Natural killer cell treated with Interleukin-12 subunit alpha and Interleukin-12 subunit beta and Interleukin-15 and Interleukin-18, amount 100 ng/mL, for 72 hours (primary cell): ENCODE measurements around the gene PARN. TPM values are rescaled to one million over a fixed set of nuclear protein-coding genes. Genes with fewer than 3 reads are reported as not detected.
"Not testable (repeated sequence)": the region's sequence is repeated elsewhere in the genome, so short reads cannot be mapped to it uniquely, and the experiment has no call there.

Experiments used
- ATAC-seq, 2 donors: fragments of 150-1000 bp; cut with Tn5 transposase in 1 of 2; sonication (Bioruptor Pico), chemical (Tn5 transposase) in 1 of 2; 2 replicates each; pipeline ENCODE4 v1.10.0; 2021
- DNase-seq: peaks from one replicate; pipeline ENCODE4 v3.0.0; 2022; ENCODE audit warnings: low spot score
- H3K27ac Mint-ChIP-seq, 2 donors: 1 replicate in 1 of 2; 2 replicates in 1 of 2; pipeline ENCODE4 v1.8.0; 2022; ENCODE audit warnings: mixed read lengths in 2 of 2, mild to moderate bottlenecking in 1 of 2, moderate library complexity in 1 of 2
- H3K27me3 Mint-ChIP-seq, 2 donors: 1 replicate in 1 of 2; 2 replicates in 1 of 2; pipeline ENCODE4 v1.8.0; 2022; ENCODE audit warnings: mixed read lengths in 2 of 2
- H3K36me3 Mint-ChIP-seq: one replicate; pipeline ENCODE4 v1.8.0; 2022; ENCODE audit warnings: mixed read lengths
- H3K4me1 Mint-ChIP-seq, 2 donors: 1 replicate in 1 of 2; 2 replicates in 1 of 2; pipeline ENCODE4 v1.8.0; 2022; ENCODE audit warnings: low read depth in 2 of 2, mixed read lengths in 2 of 2, mild to moderate bottlenecking in 1 of 2
- H3K4me3 Mint-ChIP-seq: one replicate; pipeline ENCODE4 v1.8.0; 2022; ENCODE audit warnings: mixed read lengths
- H3K9me3 Mint-ChIP-seq: 2 replicates; pipeline ENCODE4 v1.8.0; 2022; ENCODE audit warnings: mixed read lengths
- total RNA-seq, 2 donors: library from RNA; stranded (reverse); gene quantifications; one replicate each; pipeline ENCODE4 v1.2.3, GENCODE V29; 2022

PARN gene
- total RNA-seq, 2 donors from 2014 or later = 25.4 to 50.4 TPM

- peaks cover 8% of the 10 kb centered on the region for H3K36me3 Mint-ChIP-seq
- H3K27ac Mint-ChIP-seq = no peak overlapping the region
- H3K27me3 Mint-ChIP-seq = no peaks in the 10 kb centered on the region
- peaks cover 0 to 6% of the 10 kb centered on the region in 2 donors for H3K4me1 Mint-ChIP-seq
- no peaks in the 10 kb centered on the region for H3K9me3 Mint-ChIP-seq
- ATAC-seq = no peak
- H3K4me3 Mint-ChIP-seq = no peak overlapping the region
- no peak for DNase-seq
Observed at GRCh38 chr16:14548933-14549788, 80.9 kb downstream of the PARN start.

DNA sequence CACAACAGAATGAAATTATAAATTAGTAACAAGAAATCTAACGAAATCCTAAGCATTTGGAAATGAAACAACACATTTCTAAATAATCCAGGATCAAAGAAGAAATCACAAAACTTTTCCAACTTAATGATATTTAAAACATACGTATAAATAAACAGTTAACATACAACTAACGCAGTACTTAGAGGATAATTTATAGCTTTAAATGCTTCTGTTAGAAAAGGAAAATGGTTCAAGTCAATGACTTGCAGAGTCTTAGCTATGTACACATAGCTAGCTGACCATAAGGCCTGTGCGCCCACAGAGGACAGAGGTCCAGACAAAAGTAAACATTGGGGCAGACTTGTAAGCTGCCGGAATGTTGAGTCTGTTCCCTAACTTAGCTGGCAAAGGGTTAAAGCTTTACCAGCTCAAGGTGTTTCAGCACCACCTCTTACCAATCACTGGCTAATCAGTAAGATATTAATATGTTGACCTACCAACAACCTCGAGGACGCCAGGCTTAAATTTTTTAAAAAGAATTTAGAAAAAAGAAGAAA lies 84.6 kb downstream of the PARN start:
- Mint-ChIP-seq H3K27me3 (no peaks in the 10 kb centered on the region), H3K4me3 (no peak overlapping the region), H3K9me3 (no peaks in the 10 kb centered on the region), H3K36me3 (peaks cover 11% of the 10 kb centered on the region), H3K27ac (no peak overlapping the region), H3K4me1 (peaks cover 0 to 6% of the 10 kb centered on the region in 2 donors)
- DNase-seq = no peak
- no peak for ATAC-seq

DNA sequence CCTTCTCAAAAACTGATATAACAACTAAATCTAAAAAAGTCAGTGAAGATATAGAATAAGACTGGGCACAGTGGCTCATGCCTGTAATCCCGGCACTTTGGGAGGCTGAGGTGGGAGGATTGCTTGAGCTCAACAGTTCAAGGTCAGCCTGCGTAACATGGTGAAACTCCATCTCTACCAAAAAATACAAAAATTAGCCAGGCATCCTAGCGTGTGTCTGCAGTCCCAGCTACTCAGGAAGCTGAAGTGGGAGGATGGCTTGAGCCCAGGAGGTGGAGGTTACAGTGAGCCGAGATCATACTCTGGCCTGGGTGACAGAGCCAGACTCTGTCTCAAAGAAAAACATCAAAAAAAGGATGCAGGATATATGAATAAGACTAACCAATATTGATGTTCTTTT lies 85.2 kb downstream of the PARN start:
- not testable (repeated sequence) for H3K4me3 Mint-ChIP-seq, H3K27me3 Mint-ChIP-seq, H3K4me1 Mint-ChIP-seq, H3K9me3 Mint-ChIP-seq, ATAC-seq, H3K27ac Mint-ChIP-seq, DNase-seq
- H3K36me3 Mint-ChIP-seq = peaks cover 11% of the 10 kb centered on the region

- Mint-ChIP-seq H3K4me3 (no peak overlapping the region), H3K27ac (no peak overlapping the region), H3K27me3 (no peaks in the 10 kb centered on the region), H3K9me3 (no peaks in the 10 kb centered on the region), H3K4me1 (peaks cover 0 to 2% of the 10 kb centered on the region in 2 donors), H3K36me3 (peaks cover 11% of the 10 kb centered on the region)
- no peak for ATAC-seq
- DNase-seq = no peak
Observed at GRCh38 chr16:14539631-14540030, 90.4 kb downstream of the PARN start.

DNA sequence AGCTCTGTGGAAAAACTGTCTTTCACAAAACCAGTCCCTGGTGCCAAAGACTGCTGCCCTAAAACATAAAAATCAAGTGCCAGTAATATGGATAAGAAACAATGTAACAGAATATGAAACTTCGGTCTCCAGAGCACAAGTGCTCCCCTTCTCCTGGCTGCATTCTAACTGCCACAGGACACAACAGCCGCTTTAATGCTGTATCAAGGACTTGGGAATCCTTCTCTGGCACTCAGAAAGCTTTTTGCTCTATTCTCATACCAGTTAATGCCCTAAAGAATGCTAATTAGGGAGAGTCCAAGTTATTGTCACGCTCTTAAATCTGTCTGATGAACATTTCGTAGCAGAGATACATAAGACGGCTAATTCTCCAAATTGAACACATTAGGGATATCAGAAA lies 90.9 kb downstream of the PARN start:
- Mint-ChIP-seq H3K4me1 (peaks cover 0 to 2% of the 10 kb centered on the region in 2 donors), H3K9me3 (no peaks in the 10 kb centered on the region), H3K36me3 (peaks cover 11% of the 10 kb centered on the region), H3K27me3 (no peaks in the 10 kb centered on the region), H3K27ac (no peak overlapping the region), H3K4me3 (no peak overlapping the region)
- DNase-seq (no peak), ATAC-seq (no peak)

- Mint-ChIP-seq H3K27me3 (no peaks in the 10 kb centered on the region), H3K9me3 (no peaks in the 10 kb centered on the region), H3K27ac (no peak overlapping the region), H3K4me1 (peaks cover 0 to 2% of the 10 kb centered on the region in 2 donors), H3K36me3 (peaks cover 13% of the 10 kb centered on the region), H3K4me3 (no peak overlapping the region)
- ATAC-seq (no peak), DNase-seq (no peak)
Observed at GRCh38 chr16:14538604-14539003, 91.5 kb downstream of the PARN start.

GRCh38 chr16:14531613-14532012 lies 98.4 kb downstream of the PARN start:
- Mint-ChIP-seq H3K27ac (no peak overlapping the region), H3K27me3 (no peaks in the 10 kb centered on the region), H3K4me3 (no peak overlapping the region), H3K36me3 (peaks cover 6% of the 10 kb centered on the region), H3K9me3 (no peaks in the 10 kb centered on the region), H3K4me1 (peaks cover 0 to 6% of the 10 kb centered on the region in 2 donors)
- ATAC-seq = no peak
- DNase-seq = no peak

DNA sequence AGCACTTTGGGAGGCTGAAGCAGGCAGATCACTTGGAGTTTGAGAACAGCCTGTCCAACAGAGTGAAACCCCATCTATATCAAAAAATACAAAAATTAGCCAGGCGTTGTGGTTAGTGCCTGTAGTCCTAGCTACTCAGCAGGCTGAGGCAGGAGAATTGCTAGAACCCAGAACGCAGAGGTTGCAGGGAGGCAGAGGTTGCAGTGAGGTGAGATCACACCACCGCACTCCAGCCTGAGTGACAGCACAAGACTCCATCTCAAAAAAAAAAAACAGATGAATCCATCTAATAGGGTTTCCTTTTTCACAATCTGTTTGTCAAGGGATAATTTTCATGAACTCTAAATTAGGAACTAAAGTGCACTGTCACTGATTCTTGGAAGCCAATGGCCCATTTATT lies 99.0 kb downstream of the PARN start:
- no peak overlapping the region for H3K4me3 Mint-ChIP-seq
- H3K9me3 Mint-ChIP-seq = no peaks in the 10 kb centered on the region
- H3K36me3 Mint-ChIP-seq = peaks cover 6% of the 10 kb centered on the region
- no peak for DNase-seq
- H3K4me1 Mint-ChIP-seq = peaks cover 0 to 6% of the 10 kb centered on the region in 2 donors
- H3K27me3 Mint-ChIP-seq = no peaks in the 10 kb centered on the region
- no peak overlapping the region for H3K27ac Mint-ChIP-seq
- ATAC-seq = no peak

GRCh38 chr16:14530046-14530445 lies 100.0 kb downstream of the PARN start:
- Mint-ChIP-seq H3K4me1 (peaks cover 0 to 6% of the 10 kb centered on the region in 2 donors), H3K27ac (no peak overlapping the region), H3K36me3 (peaks cover 6% of the 10 kb centered on the region), H3K9me3 (no peaks in the 10 kb centered on the region), H3K27me3 (no peaks in the 10 kb centered on the region), H3K4me3 (no peak overlapping the region)
- ATAC-seq = no peak
- DNase-seq = no peak

DNA sequence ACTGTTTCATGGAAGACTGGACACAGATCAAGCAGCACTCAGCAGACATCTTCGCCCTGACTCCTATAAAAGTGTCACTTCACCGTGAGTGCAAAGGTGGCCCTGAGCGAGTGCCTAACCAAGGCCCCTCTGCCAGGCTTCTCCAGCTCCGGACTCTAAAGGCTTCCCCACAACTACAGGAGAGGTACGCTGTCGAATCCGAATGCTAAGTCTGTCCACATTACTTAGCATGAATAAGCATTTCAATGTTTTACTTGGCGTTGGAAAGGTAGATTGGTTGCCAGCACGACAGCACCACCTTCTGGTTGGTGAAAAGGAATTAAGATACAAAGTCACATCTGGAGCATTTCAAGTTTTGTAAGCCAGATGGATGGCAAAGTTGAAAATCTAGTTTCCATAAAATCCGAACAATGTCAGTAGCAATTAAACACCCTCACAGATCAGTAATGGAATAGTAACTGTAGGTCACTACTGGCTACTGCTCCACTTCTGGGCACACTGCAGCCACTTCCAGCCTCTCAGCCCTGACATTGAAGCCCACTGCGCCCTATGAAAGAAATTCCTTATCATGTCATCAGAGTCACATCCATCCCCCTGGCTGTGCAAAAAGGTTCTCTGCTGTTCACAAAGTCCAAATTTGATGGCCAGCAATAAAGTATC lies 100.9 kb downstream of the PARN start:
- H3K4me3 Mint-ChIP-seq = no peak overlapping the region
- H3K27ac Mint-ChIP-seq = no peak overlapping the region
- H3K4me1 Mint-ChIP-seq = peaks cover 0 to 6% of the 10 kb centered on the region in 2 donors
- H3K9me3 Mint-ChIP-seq = no peaks in the 10 kb centered on the region
- ATAC-seq (no peak), DNase-seq (no peak)
- H3K27me3 Mint-ChIP-seq = no peaks in the 10 kb centered on the region
- peaks cover 6% of the 10 kb centered on the region for H3K36me3 Mint-ChIP-seq

DNA sequence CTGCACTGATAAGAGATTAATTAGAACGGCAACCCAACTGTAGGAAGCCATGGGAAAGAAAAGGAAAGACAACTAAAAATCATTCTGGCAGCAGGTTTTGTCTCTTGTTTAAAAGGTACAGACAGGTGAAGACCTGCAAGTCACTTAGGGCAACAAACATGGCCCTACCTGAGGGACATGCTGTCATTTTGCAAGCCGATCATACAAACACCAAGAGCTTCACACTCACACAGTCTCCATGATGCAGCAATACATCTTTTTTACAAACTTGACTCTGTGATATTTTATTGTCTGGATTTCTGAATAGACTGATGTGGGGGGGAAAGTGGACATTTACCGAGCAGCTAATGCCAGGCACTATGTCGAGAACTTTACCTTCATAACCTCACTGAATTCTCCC lies 101.8 kb downstream of the PARN start:
- Mint-ChIP-seq H3K9me3 (no peaks in the 10 kb centered on the region), H3K36me3 (no peaks in the 10 kb centered on the region), H3K4me3 (no peak overlapping the region), H3K4me1 (peaks cover 4 to 6% of the 10 kb centered on the region in 2 donors), H3K27me3 (no peaks in the 10 kb centered on the region), H3K27ac (no peak overlapping the region)
- no peak for DNase-seq
- ATAC-seq = no peak

GRCh38 chr16:14527411-14528044 lies 102.5 kb downstream of the PARN start:
- Mint-ChIP-seq H3K27ac (peak overlapping the region; percentile 14 to 44), H3K36me3 (no peaks in the 10 kb centered on the region), H3K4me1 (peaks cover 6 to 9% of the 10 kb centered on the region in 2 donors), H3K9me3 (no peaks in the 10 kb centered on the region), H3K27me3 (no peaks in the 10 kb centered on the region), H3K4me3 (no peak overlapping the region)
- ATAC-seq (no peak), DNase-seq (no peak)

GRCh38 chr16:14525596-14525995 lies 104.5 kb downstream of the PARN start:
- Mint-ChIP-seq H3K4me1 (peaks cover 21 to 25% of the 10 kb centered on the region in 2 donors), H3K27ac (peak overlapping the region in 1 of 2 donors; percentile 14), H3K4me3 (no peak overlapping the region), H3K36me3 (no peaks in the 10 kb centered on the region), H3K9me3 (no peaks in the 10 kb centered on the region), H3K27me3 (no peaks in the 10 kb centered on the region)
- DNase-seq (no peak), ATAC-seq (no peak)

- no peak overlapping the region for H3K27ac Mint-ChIP-seq
- DNase-seq (no peak), ATAC-seq (no peak)
- H3K27me3 Mint-ChIP-seq = no peaks in the 10 kb centered on the region
- H3K4me3 Mint-ChIP-seq = no peak overlapping the region
- no peaks in the 10 kb centered on the region for H3K9me3 Mint-ChIP-seq
- peaks cover 23 to 26% of the 10 kb centered on the region in 2 donors for H3K4me1 Mint-ChIP-seq
- no peaks in the 10 kb centered on the region for H3K36me3 Mint-ChIP-seq
Observed at GRCh38 chr16:14524979-14525378, 105.1 kb downstream of the PARN start.
